ENCODE measurements around the gene PRND.
"Not testable (repeated sequence)": the region's sequence is repeated elsewhere in the genome, so short reads cannot be mapped to it uniquely, and the experiment has no call there.

The PRND gene

GRCh38 chr20:4721719-4722118 is at the start of gene PRND:
Gene PRND, plus strand, starts transcription at chr20:4721909. Its CDS starts 2,643 bp downstream, at chr20:4724552.
- DNase-seq, result no peak

- DNase-seq, result no peak
These were observed 48.8 kb upstream of the PRND start for GRCh38 chr20:4672948-4673347.

- DNase-seq, result no peak
These were observed 48.2 kb upstream of the PRND start for GRCh38 chr20:4673371-4674001.

GRCh38 chr20:4674672-4675071 is 47.0 kb upstream of the PRND start:
- DNase-seq, result no peak

GRCh38 chr20:4677846-4678245 is 43.9 kb upstream of the PRND start:
- no peak for DNase-seq

- DNase-seq, result no peak
These were observed 40.3 kb upstream of the PRND start for GRCh38 chr20:4681401-4681800.

- no peak for DNase-seq
These were observed 39.7 kb upstream of the PRND start for GRCh38 chr20:4681991-4682401.

- no peak for DNase-seq
These were observed 39.0 kb upstream of the PRND start for GRCh38 chr20:4682682-4683081.

GRCh38 chr20:4683261-4683660 is 38.4 kb upstream of the PRND start:
- DNase-seq, result no peak

- no peak for DNase-seq
These were observed 36.8 kb upstream of the PRND start for GRCh38 chr20:4684837-4685413.

GRCh38 chr20:4685923-4686221 is 35.8 kb upstream of the PRND start:
- DNase-seq, result no peak

GRCh38 chr20:4688305-4688704 is 33.4 kb upstream of the PRND start:
- DNase-seq, result no peak

GRCh38 chr20:4689220-4689619 is 32.5 kb upstream of the PRND start:
- DNase-seq, result no peak

- DNase-seq, result no peak
These were observed 30.0 kb upstream of the PRND start for GRCh38 chr20:4691753-4692152.

GRCh38 chr20:4694076-4694475 is 27.6 kb upstream of the PRND start:
- no peak for DNase-seq

- DNase-seq, result no peak
These were observed 24.4 kb upstream of the PRND start for GRCh38 chr20:4697189-4697830.

- no peak for DNase-seq
These were observed 23.9 kb upstream of the PRND start for GRCh38 chr20:4697831-4698221.

GRCh38 chr20:4699216-4699615 is 22.5 kb upstream of the PRND start:
- DNase-seq, result no peak

GRCh38 chr20:4699957-4700356 is 21.8 kb upstream of the PRND start:
- DNase-seq, result no peak

- DNase-seq, result no peak
These were observed 19.0 kb upstream of the PRND start for GRCh38 chr20:4702562-4703280.

GRCh38 chr20:4703281-4703676 is 18.4 kb upstream of the PRND start:
- DNase-seq, result no peak

GRCh38 chr20:4706941-4707340 is 14.8 kb upstream of the PRND start:
- DNase-seq, result not testable (repeated sequence)

- no peak for DNase-seq
These were observed 13.7 kb upstream of the PRND start for GRCh38 chr20:4708036-4708435.

- no peak for DNase-seq
These were observed 12.9 kb upstream of the PRND start for GRCh38 chr20:4708856-4709255.

All from activated CD4-positive, CD25-positive, alpha-beta regulatory T cell (primary cell).